Activated gamma-delta T cell treated with Interleukin-2 at 50 U/mL for 16 hours (primary cell): ENCODE results near the gene CCSER1.
"Not testable (repeated sequence)": the region's sequence is repeated elsewhere in the genome, so short reads cannot be mapped to it uniquely, and the experiment has no call there.

ENCODE experiments used
- DNase-seq: peaks from one replicate; pipeline ENCODE4 v3.0.0-alpha.2; 2020

The CCSER1 gene

DNA sequence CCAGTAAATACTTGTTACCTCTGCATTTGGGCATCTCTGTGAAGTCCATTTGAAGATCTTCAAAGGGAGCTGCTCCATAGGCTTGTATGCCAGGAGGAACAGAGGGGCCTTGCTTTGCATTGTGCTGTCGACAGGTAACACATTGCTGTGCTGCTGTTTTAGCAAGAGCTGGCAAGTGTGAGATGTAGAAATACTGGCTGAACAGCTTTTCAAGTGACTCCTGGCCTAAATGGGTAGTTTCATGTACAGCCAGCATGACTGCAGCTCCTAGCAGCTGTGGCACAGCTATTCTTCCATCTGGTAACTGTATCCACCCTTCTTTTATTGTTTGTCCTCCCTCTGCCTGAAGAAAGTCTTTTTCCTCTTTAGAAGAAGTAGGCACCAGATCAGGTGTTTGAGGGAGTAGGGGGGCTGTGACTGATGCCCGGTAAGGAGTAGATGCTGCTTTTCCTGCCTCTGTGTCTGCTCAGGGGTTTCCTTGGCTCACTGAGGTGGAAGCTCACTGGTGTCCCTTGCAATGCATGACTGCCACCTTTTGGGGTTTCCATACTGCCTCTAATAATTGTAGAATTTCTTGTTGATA, 965.3 kb downstream of the CCSER1 start:
- DNase-seq = no peak

DNA sequence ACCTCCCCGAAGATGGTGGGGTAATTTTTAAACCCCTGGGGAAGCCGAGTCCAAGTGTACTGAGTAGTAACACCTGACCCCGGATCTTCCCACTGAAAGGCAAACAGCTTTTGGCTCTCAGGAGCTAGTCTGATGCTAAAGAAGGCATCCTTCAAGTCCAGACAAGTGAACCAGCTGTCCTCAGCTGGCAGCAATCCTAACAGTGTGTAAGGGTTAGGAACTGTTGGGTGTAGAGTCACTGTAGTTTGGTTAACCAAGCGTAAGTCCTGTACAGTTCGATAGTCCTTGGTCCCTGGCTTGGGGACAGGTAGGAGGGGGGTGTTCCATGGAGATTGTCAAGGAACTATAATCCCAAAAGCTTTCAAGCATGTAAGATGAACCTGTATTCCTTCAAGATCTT, 967.0 kb downstream of the CCSER1 start:
- DNase-seq = not testable (repeated sequence)

- no peak for DNase-seq
Observed at GRCh38 chr4:91099666-91100065, 972.5 kb downstream of the CCSER1 start.

DNA sequence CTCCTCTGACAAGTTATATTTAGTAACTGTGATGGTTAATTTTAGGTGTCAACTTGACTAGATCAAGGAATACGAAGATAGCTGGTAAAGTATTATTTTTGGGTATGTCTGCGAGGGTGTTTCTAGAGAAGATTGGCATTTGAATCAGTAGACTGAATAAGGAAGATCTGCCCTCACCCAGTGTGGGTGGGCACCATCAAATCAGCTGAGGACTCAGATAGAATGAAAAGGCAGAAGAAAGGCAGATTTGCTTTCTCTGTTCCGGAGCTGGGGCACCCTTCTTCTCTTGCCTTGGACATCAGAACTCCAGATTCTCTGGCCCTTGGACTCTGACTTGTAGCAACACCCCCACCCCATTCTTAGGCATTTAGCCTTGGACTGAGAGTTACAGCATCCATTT, 981.6 kb downstream of the CCSER1 start:
- no peak for DNase-seq

- no peak for DNase-seq
Observed at GRCh38 chr4:91111556-91111955, 984.4 kb downstream of the CCSER1 start.

- no peak for DNase-seq
Observed at GRCh38 chr4:91113130-91113706, 986.0 kb downstream of the CCSER1 start.

DNA sequence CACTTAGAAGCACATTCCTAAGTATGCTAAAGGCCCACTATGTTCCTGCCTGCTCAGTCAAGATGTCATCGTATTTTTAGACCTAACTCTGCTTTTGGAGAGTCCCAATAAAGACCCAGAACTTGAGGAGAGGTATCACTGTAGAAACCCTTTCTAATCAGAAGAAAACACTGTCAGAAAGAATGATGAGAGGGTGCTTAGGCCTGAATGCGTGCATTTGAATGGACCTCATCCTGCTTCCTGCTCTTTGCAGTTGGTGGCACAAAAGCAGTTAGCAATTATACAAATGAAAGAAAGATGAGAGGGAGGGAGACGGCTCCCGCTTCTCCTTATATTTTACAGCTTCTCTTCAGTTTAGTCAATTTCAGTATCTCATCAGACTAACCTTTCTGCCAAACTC, 987.2 kb downstream of the CCSER1 start:
- no peak for DNase-seq

DNA sequence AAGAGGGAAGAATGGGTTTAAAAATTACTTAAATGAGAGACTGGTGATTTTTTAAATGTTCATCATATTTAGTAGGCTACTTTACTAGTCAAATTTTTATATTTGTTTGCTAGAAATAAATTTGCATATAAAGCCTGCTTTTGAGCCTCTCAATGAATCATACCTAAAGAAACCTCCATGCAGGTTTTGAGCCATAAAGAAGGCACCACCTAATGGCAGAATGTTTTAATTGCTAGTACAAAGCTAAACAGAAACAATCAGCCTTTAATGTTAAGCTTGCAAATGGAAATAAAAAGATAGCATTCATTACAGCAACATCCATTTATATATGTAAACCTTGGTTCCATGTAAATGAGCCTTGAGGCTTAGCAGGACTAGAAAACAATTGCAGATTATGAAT, 989.7 kb downstream of the CCSER1 start:
- DNase-seq = no peak

- no peak for DNase-seq
Observed at GRCh38 chr4:91118597-91118996, 991.4 kb downstream of the CCSER1 start.

GRCh38 chr4:91123742-91124141, 996.5 kb downstream of the CCSER1 start:
- DNase-seq = no peak

- no peak for DNase-seq
Observed at GRCh38 chr4:91127192-91127591, 1000.0 kb downstream of the CCSER1 start.

- DNase-seq = no peak
Observed at GRCh38 chr4:91127831-91128230, 1000.6 kb downstream of the CCSER1 start.

DNA sequence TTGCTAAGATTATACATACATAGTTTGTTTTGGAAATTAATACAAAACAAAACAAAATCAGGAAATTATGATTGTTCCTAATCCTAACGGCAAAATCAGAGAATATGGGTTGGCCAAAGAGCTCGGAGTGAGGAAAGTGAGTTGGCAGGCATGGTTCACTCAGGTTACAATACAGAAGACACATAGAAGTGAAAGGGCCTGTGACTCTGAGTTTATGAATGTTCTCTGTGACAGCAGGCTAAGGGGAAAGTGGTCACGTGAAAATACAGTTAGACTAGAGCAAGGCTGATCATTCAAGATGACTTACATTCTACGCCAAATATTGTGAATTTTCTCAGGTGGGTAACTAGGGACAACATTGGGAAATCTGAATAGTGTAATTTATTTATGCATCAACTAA, 1001.3 kb downstream of the CCSER1 start:
- DNase-seq = no peak

- DNase-seq = no peak
Observed at GRCh38 chr4:91147067-91147466, 1019.9 kb downstream of the CCSER1 start.

DNA sequence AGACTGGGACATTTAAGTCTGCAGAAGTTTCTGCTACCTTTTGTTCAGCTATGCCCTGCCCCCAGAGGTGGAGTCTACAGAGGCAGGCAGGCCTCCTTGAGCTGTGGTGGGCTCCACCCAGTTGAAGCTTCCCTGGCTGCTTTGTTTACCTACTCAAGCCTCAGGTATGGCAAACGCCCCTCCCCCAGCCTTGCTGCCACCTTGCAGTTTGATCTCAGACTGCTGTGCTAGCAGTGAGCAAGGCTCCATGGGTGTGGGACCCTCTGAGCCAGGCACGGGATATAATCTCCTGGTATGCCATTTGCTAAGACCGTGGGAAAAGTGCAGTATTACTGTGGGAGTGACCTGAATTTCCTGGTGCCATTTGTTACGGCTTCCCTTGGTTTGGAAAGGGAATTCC, 1026.8 kb downstream of the CCSER1 start:
- not testable (repeated sequence) for DNase-seq

DNA sequence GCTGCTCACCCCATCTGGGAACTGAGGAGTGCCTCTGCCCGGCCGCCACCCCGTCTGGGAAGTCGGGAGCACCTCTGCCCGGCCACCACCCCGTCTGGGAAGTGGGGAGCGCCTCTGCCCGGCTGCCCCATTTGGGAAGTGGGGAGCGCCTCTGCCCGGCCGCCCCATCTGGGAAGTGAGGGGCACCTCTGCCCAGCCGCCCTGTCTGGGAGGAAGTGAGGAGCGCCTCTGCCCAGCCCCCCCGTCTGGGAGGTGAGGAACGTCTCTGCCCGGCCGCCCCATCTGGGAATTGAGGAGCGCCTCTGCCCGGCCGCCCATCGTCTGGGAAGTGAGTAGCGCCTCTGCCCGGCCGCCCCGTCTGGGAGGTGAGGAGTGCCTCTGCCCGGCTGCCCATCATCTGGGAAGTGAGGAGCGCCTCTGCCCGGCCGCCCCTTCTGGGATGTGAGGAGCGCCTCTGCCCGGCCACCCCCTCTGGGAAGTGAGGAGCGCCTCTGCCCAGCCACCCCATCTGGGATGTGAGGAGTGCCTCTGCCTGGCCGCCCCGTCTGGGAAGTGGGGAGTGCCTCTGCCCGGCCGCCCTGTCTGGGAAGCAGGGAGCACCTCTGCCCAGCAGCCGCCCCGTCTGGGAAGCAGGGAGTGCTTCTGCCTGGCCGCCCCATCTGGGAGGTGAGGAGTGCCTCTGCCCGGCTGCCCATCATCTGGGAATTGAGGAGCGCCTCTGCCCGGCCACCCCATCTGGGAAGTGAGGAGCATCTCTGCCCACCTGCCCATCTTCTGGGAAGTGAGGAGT, 1040.9 kb downstream of the CCSER1 start:
- not testable (repeated sequence) for DNase-seq

GRCh38 chr4:91170768-91171167, 1043.6 kb downstream of the CCSER1 start:
- no peak for DNase-seq

DNA sequence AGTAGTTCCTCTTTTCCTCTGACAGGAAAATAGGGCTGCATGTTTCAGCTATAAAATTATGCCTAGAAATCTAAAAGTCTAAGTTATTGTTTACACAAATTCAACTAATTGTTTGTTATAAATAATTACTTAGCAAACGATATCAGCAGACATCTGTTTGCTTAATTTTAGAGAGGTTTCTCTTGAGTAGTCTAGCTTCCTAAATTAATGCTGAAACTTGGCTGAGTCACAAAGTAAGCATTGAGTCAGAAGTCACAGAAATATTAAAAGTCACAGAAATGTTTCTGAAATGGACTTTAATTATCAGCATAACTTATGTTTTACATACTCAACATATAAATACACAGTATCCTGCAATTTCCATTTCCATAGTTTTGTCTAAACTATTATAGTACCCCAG, 1044.0 kb downstream of the CCSER1 start:
- no peak for DNase-seq

DNA sequence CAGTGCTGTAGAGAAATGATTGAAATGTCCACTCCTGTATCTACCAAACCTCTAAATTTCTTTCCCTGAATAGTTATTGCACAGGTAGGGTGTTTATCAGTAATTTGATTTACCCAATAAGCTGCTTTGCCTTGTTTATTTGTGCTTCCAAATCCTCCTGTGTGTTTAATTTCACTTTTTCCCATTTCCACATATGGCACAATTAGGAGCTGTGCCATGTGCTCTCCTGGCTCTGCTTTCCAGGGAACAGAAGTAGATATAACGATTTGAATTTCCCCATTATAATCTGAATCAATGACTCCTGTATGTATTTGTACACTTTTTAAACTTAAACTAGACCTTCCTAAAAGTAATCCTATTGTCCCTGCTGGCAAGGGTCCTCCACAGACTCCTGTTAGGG, 1057.9 kb downstream of the CCSER1 start:
- DNase-seq = not testable (repeated sequence)

GRCh38 chr4:91198951-91199350, 1071.8 kb downstream of the CCSER1 start:
- no peak for DNase-seq

DNA sequence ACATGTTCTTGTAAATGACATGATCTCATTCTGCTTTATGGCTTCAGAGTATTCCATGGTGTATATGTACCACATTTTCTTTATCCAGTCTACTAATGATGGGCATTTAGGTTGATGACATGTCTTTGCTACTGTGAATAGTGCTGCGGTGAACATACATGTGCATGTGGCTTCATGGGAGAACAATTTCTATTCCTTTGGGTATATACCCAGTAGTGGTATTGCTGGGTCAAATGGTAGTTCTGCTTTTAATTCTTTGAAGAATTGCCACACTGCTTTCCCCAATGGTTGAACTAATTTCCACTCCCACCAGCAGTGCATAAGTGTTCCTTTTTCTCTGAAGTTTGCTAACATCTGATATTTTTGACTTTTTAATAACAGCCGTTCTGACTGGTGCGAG, 1080.3 kb downstream of the CCSER1 start:
- DNase-seq = no peak

GRCh38 chr4:91212211-91212610, 1085.0 kb downstream of the CCSER1 start:
- no peak for DNase-seq

DNA sequence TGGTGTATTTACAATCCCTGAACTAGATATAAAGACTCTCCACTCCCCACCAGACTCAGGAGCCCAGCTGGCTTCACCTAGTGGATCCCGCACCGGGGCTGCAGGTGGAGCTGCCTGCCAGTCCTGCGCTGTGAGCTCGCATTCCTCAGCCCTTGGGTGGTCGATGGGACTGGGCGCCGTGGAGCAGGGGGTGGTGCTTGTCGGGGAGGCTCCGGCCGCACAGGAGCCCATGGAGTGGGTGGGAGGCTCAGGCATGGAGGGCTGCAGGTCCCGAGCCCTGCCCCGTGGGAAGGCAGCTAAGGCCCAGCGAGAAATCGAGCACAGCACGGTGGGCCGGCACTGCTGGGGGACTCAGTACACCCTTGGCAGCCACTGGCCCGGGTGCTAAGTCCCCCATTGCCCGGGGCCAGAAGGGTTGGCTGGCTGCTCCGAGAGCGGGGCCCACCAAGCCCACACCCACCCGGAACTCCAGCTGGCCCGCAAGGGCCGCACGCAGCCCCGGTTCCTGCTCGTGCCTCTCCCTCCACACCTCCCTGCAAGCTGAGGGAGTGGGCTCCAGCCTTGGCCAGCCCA, 1090.7 kb downstream of the CCSER1 start:
- DNase-seq = not testable (repeated sequence)

DNA sequence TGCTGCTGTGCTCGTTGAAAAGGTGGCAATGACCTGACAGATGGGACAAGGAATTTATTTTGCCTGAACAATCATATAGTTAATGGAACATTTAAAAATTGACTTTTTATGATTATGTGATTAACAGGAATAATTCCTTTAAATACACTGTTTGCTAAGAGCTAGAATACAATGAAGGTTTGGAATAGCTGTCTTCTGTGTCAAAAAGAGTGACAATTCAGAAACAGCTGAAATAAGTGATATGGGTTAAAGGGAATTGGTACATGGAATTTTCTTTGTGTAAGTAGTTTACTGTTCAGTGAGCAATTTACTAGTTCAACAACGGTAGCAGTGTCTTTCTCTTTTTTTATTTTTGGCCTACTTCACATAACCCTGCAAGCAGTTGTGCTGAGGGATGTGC, 1093.1 kb downstream of the CCSER1 start:
- DNase-seq = no peak
